ENCODE measurements around the gene CBX4. TPM values are rescaled to one million over a fixed set of nuclear protein-coding genes. Genes with fewer than 3 reads are reported as not detected.

Gene CBX4
- total and polyA plus RNA-seq, 10 donors: 12.3 to 48.0 (median 25.4) TPM

- 83 to 93% (median 91%) methylated on average over 12 of the region's 12 CpGs for WGBS, 5 donors
- Histone ChIP-seq H3K27me3 (replicated peaks in 1 of 7) (peaks cover 10 to 69% (median 42%) of the 10 kb centered on the region in 7 donors), H3K4me1 (peaks cover 11 to 27% (median 22%) of the 10 kb centered on the region in 6 donors), H3K27ac (no peak overlapping the region), H3K9me3 (no peaks in the 10 kb centered on the region), H3K36me3 (no peaks in the 10 kb centered on the region), H3K4me3 (no peak overlapping the region)
- TF ChIP-seq POLR2A (IDR thresholded peaks at IDR 0.05) (no peak), POLR2AphosphoS5 (IDR thresholded peaks at IDR 0.05) (no peak), CTCF (IDR thresholded peaks at IDR 0.05 in 8 of 11, conservative IDR thresholded peaks at IDR 0.05 in 3 of 11) (no peak)
- intact Hi-C loops (cut with DNase I; ENCODE audit: low total_unique reads): no loop called here
- DNase-seq: no peak
Measured at GRCh38 chr17:79818026-79818758, 21.0 kb downstream of the CBX4 start.

- Histone ChIP-seq H3K4me1 (peaks cover 30 to 49% (median 43%) of the 10 kb centered on the region in 6 donors), H3K36me3 (no peaks in the 10 kb centered on the region), H3K27ac (no peak overlapping the region), H3K4me3 (peak overlapping the region in 1 of 8 donors; percentile 68), H3K27me3 (replicated peaks in 1 of 7) (peaks cover 26 to 86% (median 65%) of the 10 kb centered on the region in 7 donors), H3K9me3 (no peaks in the 10 kb centered on the region)
- intact Hi-C loops (cut with DNase I; ENCODE audit: low total_unique reads): no loop called here
- TF ChIP-seq CTCF (IDR thresholded peaks at IDR 0.05 in 8 of 11, conservative IDR thresholded peaks at IDR 0.05 in 3 of 11): no peak
- no peak for TF ChIP-seq POLR2AphosphoS5 (IDR thresholded peaks at IDR 0.05)
- no peak for TF ChIP-seq POLR2A (IDR thresholded peaks at IDR 0.05)
- WGBS, 5 donors: 41 to 51% (median 44%) methylated on average over 26 to 41 of the region's 41 CpGs
- no peak for DNase-seq
Measured at GRCh38 chr17:79815836-79816461, 23.3 kb downstream of the CBX4 start.

GRCh38 chr17:79814974-79815835 is 24.0 kb downstream of the CBX4 start:
- DNase-seq: no peak
- H3K4me3 ChIP-seq: peak overlapping the region in 6 of 8 donors; percentile 6 to 68 (median 16)
- intact Hi-C loops (cut with DNase I; ENCODE audit: low total_unique reads): no loop called here
- peaks cover 31 to 57% (median 48%) of the 10 kb centered on the region in 6 donors for H3K4me1 ChIP-seq
- H3K27ac ChIP-seq: no peak overlapping the region
- H3K36me3 ChIP-seq: no peaks in the 10 kb centered on the region
- TF ChIP-seq POLR2AphosphoS5 (IDR thresholded peaks at IDR 0.05): peak in 1 of 3 donors; percentile 35
- no peak for TF ChIP-seq CTCF (IDR thresholded peaks at IDR 0.05 in 8 of 11, conservative IDR thresholded peaks at IDR 0.05 in 3 of 11)
- no peaks in the 10 kb centered on the region for H3K9me3 ChIP-seq
- H3K27me3 ChIP-seq (replicated peaks in 1 of 7): peaks cover 27 to 88% (median 72%) of the 10 kb centered on the region in 7 donors
- 4 to 7% (median 4%) methylated on average over 29 to 96 of the region's 96 CpGs for WGBS, 5 donors
